Ascending aorta (tissue), 2 donors: ENCODE results near the gene NECTIN1. TPM values are rescaled to one million over a fixed set of nuclear protein-coding genes. Genes with fewer than 3 reads are reported as not detected.

Experiments used
- DNase-seq, 2 donors: peaks; one replicate each; pipeline ENCODE4 v3.0.0-alpha.2; 2019; ENCODE audit warnings: low spot score in 2 of 2
- H3K27ac ChIP-seq, 2 donors: fragments of 200-600 bp; sonication (generic); one replicate each; pipeline ENCODE4 v1.5.1; 2016 to 2017; ENCODE audit warnings: mild to moderate bottlenecking in 1 of 2
- H3K27me3 ChIP-seq: fragments of 200-600 bp; sonication (generic); one replicate; pipeline ENCODE4 v1.5.1; 2017
- H3K36me3 ChIP-seq, 2 donors: fragments of 200-600 bp; sonication (generic); one replicate each; pipeline ENCODE4 v1.5.1; 2016
- H3K4me1 ChIP-seq, 2 donors: fragments of 200-600 bp; sonication (generic); one replicate each; pipeline ENCODE4 v1.5.1; 2016 to 2017; ENCODE audit warnings: mild to moderate bottlenecking in 1 of 2
- H3K4me3 ChIP-seq, 2 donors: fragments of 200-600 bp; sonication (generic); one replicate each; pipeline ENCODE4 v1.5.1; 2016 to 2017; ENCODE audit warnings: mild to moderate bottlenecking in 1 of 2
- H3K9me3 ChIP-seq, 2 donors: fragments of 200-600 bp; sonication (generic); one replicate each; pipeline ENCODE4 v1.5.1; 2016
- intact Hi-C: fragments of 100-400 bp; cut with DNase I; formaldehyde crosslinking; loops from one replicate; pipeline ENCODE4 v1.15.1; 2023
- total RNA-seq: library from RNA; depleted of rRNA; stranded (reverse); fragments of >200 nt; gene quantifications from one replicate; pipeline ENCODE4 v1.1.0, GENCODE V29; 2016
- TF ChIP-seq, protein P1 (sequence below), 3 experiments: fragments of 200-600 bp in 2 of 3; fragments of 450-650 bp in 1 of 3; sonication (generic) in 2 of 3; IDR thresholded peaks; one replicate each; pipeline ENCODE4 v1.5.1; 2016 to 2019; ENCODE audit warnings: antibody characterized with exemption in 3 of 3, mild to moderate bottlenecking in 1 of 3, moderate library complexity in 1 of 3

Gene NECTIN1
- total RNA-seq, 1 donor from 2014 or later: 1.6 TPM

GRCh38 chr11:119629834-119630624 is 99.0 kb downstream of the NECTIN1 start:
- no peak for DNase-seq
- intact Hi-C loops: no loop called here
- Histone ChIP-seq H3K4me3 (no peak overlapping the region), H3K4me1 (peaks cover 0 to 2% of the 10 kb centered on the region in 2 donors), H3K27me3 (no peaks in the 10 kb centered on the region), H3K36me3 (no peaks in the 10 kb centered on the region), H3K9me3 (no peaks in the 10 kb centered on the region), H3K27ac (no peak overlapping the region)
- TF ChIP-seq, protein P1, sequence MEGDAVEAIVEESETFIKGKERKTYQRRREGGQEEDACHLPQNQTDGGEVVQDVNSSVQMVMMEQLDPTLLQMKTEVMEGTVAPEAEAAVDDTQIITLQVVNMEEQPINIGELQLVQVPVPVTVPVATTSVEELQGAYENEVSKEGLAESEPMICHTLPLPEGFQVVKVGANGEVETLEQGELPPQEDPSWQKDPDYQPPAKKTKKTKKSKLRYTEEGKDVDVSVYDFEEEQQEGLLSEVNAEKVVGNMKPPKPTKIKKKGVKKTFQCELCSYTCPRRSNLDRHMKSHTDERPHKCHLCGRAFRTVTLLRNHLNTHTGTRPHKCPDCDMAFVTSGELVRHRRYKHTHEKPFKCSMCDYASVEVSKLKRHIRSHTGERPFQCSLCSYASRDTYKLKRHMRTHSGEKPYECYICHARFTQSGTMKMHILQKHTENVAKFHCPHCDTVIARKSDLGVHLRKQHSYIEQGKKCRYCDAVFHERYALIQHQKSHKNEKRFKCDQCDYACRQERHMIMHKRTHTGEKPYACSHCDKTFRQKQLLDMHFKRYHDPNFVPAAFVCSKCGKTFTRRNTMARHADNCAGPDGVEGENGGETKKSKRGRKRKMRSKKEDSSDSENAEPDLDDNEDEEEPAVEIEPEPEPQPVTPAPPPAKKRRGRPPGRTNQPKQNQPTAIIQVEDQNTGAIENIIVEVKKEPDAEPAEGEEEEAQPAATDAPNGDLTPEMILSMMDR (IDR thresholded peaks at IDR 0.05): no peak

- Histone ChIP-seq H3K27me3 (no peaks in the 10 kb centered on the region), H3K9me3 (no peaks in the 10 kb centered on the region), H3K4me3 (no peak overlapping the region), H3K27ac (no peak overlapping the region), H3K36me3 (no peaks in the 10 kb centered on the region), H3K4me1 (peaks cover 0 to 2% of the 10 kb centered on the region in 2 donors)
- TF ChIP-seq, protein P1 (IDR thresholded peaks at IDR 0.05): no peak
- intact Hi-C loops: no loop called here
- DNase-seq: no peak
These were observed 99.9 kb downstream of the NECTIN1 start for GRCh38 chr11:119629085-119629484.

DNA sequence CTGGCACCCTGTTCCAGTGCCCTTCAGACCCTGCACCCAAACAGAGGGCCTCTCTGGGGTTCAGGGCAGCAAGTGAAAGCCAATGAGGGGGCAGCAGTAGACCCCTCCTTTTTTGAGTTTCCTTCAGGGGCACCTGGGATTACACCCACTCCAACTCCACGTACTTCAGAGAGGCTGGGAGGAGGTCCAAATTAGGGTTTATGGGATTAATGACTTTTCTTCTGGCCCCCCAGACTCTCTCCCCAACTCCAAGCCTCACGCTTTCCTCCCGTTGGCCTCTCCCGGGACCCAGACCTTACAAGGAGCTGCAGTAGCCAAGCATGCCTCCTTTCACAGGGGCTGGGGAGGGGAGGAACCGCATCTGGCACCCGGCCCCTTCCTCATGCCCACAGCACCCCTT is 101.7 kb downstream of the NECTIN1 start:
- H3K27ac ChIP-seq: no peak overlapping the region
- DNase-seq: no peak

DNA sequence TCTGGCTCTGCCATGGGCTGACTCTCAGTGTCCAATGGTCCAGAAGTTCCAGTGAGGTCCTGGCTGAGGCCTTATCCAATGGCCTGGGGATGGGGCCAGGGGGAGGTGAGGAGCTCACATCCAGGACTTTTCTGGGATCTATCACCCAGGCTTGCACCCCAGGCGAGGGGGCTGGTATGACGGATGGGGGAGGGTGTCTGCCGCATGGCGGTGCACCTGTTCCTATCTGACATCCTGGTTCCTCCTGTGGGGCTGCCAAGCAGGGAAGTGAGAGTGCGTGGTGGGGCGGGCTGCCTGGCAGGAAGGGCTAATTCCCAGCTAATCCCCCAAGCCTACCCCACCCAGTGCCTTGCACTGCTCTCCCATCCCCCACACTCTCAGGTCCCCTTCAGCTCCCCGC is 102.1 kb downstream of the NECTIN1 start:
- Histone ChIP-seq H3K27me3 (no peaks in the 10 kb centered on the region), H3K27ac (no peak overlapping the region), H3K9me3 (no peaks in the 10 kb centered on the region), H3K36me3 (no peaks in the 10 kb centered on the region), H3K4me3 (no peak overlapping the region), H3K4me1 (peaks cover 0 to 2% of the 10 kb centered on the region in 2 donors)
- TF ChIP-seq, protein P1 (IDR thresholded peaks at IDR 0.05): no peak
- DNase-seq: no peak
- intact Hi-C loops: no loop called here

More for the DNA sequence above, 101.7 kb downstream of the NECTIN1 start:
- H3K4me3 ChIP-seq: no peak overlapping the region
- peaks cover 0 to 2% of the 10 kb centered on the region in 2 donors for H3K4me1 ChIP-seq
- H3K27me3 ChIP-seq: no peaks in the 10 kb centered on the region
- intact Hi-C loops: no loop called here
- TF ChIP-seq, protein P1 (IDR thresholded peaks at IDR 0.05): no peak
- H3K36me3 ChIP-seq: no peaks in the 10 kb centered on the region
- H3K9me3 ChIP-seq: no peaks in the 10 kb centered on the region

- no peak overlapping the region for H3K27ac ChIP-seq
- TF ChIP-seq, protein P1 (IDR thresholded peaks at IDR 0.05): no peak
- H3K4me3 ChIP-seq: no peak overlapping the region
- no peaks in the 10 kb centered on the region for H3K9me3 ChIP-seq
- no peaks in the 10 kb centered on the region for H3K27me3 ChIP-seq
- no peaks in the 10 kb centered on the region for H3K36me3 ChIP-seq
- peaks cover 0 to 2% of the 10 kb centered on the region in 2 donors for H3K4me1 ChIP-seq
- intact Hi-C loops: no loop called here
- DNase-seq: no peak
These were observed 102.7 kb downstream of the NECTIN1 start for GRCh38 chr11:119626197-119626841.
